GM19324 (cell line): ENCODE results near the gene POGK.
"Not testable (repeated sequence)": the region's sequence is repeated elsewhere in the genome, so short reads cannot be mapped to it uniquely, and the experiment has no call there.

ENCODE experiments used
- ATAC-seq: cut with Tn5 transposase; IDR thresholded peaks from one replicate; pipeline ENCODE4 v1.9.1; 2021; ENCODE audit warnings: mild to moderate bottlenecking, moderate library complexity; ENCODE audit not compliant: unreplicated experiment, low FRiP score

The POGK gene

DNA sequence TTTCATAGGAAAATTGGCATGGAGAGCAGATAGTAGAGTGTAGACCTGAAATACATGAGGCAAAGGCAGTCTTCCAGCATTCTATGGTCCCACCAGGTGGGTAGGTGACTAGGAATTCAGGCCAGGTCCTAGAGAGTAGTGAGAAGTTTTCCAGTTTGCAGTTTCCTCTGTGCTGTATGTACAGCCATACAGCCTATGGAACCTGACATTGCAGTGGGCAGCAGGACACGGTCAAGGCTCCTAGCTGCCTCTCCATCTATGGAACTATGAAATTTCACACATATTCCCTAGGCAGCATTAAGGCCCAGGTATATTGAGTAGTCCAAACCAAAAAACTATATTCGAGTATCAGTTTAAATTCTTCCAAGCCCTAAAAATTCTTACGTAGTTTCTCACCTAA is 16.3 kb downstream of the POGK start:
- ATAC-seq, result no peak

GRCh38 chr1:166857995-166858394 is 18.7 kb downstream of the POGK start:
- no peak for ATAC-seq

GRCh38 chr1:166858726-166859419 is 19.6 kb downstream of the POGK start:
- no peak for ATAC-seq

- ATAC-seq, result no peak
Measured at GRCh38 chr1:166859597-166859996, 20.3 kb downstream of the POGK start.

DNA sequence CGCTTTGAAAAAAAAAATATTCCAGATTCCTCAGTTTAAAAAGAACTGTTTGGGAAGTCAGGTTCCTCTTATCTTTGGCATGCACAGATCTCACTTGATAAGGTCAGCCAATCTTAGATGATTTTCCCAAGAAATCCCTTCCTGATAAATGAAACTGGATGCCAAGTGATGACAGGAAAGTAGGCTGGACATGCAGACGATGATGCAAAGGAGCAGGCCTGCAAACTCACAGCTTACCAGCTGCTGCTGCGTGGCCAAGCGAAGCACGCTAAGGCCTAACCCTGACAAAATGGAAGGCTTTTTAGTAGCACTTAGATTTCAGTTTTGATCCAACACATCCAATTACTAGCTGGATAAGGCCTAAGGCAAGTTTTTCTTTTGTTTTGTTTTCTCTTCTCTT is 26.7 kb downstream of the POGK start:
- ATAC-seq, result no peak

DNA sequence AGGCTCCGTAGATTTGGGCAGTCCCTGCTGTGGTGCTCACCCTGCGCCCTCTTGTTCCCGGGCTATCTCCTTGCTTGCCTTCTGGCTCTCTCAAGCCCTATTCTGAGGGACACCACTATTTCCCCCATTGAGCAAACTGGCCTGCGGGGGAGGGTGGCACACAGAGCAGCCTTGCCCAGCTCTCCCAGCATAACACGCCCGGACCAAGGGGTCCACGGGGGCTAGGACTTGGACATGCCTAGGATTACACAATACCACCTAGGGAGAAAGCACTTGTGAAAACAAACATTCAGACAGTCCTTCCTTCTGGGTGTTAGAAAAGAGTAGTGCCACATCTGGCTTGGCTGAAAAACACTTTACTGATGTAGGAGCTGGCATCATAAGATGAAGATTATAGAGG is 29.4 kb downstream of the POGK start:
- ATAC-seq, result no peak

DNA sequence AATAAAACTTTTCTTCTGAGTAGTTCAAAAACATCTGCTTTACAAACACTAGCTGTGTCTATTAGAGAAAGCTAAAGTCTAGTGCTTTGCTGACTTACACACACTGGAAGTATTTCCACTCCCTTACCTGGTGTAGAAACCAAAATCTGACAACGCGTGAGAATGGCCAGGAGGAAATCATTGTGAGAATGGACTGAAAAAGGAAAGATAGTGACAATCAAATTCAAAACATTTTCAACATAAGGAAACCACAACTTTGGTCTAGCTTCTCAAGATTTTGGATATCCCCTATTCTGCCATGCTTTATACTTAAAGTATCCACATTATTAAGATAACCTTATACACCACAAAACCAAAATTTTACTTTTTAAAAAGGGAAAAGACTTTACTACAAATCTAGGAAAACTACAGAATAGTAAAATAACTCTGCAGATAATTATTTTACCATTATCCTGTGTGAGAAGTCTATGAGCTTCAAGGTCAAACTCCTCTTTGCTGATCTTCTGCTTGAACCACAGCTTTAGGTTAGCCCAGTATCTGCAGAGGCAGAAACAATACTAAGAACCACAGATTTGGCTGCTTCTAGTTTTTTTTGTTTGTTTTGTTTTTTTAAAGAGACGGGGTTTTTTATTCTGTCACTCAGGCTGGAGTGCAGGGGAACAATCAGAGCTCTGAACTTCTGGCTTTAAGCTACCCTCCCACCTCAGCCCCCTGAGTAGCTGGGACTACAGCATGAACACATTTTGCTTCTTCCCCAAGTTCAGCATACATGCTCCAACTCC is 30.2 kb downstream of the POGK start:
- no peak for ATAC-seq

GRCh38 chr1:166870584-166870983 is 31.3 kb downstream of the POGK start:
- ATAC-seq, result no peak

DNA sequence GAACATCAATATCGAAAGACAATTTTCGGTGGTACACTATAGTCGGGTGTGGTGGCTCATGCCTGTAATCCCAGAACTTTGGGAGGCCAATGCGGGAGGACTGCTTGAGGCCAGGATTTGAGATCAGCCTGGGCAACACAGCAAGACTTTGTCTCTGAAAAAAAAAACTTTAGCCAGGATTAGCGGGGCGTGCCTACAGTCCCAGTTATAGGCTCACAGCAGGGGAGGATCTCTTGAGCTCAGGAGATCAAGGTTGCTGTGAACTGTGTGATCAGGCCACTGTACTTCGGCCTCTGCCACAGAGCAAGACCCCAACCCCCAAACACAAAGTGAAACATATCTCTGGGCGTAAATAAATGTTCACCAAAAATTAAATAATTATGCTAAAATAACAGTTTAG is 35.2 kb downstream of the POGK start:
- no peak for ATAC-seq

DNA sequence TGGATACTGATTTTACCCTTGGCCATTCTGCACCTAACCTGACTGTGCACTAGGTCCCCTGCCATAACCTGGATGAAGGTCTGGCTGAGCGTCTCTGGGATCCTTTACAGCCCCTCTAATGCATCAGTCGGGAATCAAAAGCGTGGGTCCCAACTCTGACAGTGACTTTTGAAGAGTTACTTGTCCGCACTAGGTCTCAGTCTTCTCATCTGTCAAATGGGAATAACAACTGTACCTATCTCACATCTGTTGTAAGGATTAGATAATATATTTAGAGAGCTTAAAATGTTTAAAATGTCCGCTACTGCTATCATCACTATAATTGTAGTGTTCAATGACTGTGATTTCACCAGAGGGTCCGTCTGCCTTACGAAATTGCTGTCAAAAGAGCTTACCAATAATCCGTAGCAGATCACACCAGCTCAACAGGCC is 36.0 kb downstream of the POGK start:
- no peak for ATAC-seq

DNA sequence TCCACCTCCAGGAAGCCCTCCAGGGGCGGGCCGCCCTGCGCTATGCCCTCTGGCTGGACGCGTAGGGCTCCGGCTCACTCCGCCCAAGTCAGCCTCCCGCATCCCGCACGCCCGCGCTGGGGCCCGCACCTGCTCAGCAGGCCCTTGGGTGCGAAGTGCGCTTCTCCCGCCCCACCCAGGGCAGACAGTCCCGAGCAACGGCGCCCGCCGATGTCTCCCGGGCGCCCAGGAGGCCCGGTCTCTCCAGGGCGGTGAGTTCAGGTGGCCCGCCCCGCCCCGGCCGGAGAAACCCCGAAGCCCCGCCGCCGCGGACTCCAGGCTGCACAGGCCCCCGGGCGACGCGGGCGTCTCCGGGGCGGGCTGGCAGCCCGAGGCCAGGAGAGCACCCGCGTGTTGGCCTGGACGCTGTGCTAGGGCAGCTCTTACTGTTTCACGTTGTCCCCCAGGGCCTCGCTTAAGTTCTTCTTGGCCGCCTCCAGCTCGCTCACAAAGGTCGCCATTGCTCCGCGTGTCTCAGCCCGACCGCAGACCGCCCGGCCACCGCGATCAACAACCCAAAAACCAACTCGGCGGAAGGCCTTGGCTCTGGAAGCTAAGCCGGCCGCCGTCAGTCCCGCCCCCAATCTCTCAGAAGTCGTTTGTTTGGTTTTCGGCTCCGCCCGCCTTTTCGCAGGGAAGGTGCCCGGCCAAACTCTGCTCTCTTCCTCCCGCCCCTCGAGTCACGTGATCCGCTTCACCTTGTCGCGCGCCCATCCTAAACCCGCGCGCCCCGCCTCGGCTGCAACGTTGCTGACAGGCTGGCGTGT is 36.7 kb downstream of the POGK start, which contains the start of gene TADA1:
TSS of gene TADA1 (minus strand) at position 531 of the 806 bp plus-strand sequence. CDS start at position 500, 31 bp downstream.
- ATAC-seq, result peak; percentile 95

DNA sequence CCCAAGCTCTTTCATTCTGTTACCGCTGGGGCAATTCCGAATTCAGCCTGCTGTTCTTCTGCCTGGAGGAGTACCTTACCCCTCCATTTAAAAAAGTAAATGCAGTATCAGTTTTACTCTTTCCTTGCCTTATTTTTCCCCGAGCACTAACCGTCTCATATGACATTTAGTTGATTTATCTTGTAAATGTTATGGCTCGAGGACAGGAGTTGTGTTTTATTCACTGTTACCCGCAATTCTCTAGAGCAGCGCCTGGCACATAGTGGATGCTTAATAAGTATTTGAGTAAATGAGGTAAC is 37.2 kb downstream of the POGK start:
- no peak for ATAC-seq

DNA sequence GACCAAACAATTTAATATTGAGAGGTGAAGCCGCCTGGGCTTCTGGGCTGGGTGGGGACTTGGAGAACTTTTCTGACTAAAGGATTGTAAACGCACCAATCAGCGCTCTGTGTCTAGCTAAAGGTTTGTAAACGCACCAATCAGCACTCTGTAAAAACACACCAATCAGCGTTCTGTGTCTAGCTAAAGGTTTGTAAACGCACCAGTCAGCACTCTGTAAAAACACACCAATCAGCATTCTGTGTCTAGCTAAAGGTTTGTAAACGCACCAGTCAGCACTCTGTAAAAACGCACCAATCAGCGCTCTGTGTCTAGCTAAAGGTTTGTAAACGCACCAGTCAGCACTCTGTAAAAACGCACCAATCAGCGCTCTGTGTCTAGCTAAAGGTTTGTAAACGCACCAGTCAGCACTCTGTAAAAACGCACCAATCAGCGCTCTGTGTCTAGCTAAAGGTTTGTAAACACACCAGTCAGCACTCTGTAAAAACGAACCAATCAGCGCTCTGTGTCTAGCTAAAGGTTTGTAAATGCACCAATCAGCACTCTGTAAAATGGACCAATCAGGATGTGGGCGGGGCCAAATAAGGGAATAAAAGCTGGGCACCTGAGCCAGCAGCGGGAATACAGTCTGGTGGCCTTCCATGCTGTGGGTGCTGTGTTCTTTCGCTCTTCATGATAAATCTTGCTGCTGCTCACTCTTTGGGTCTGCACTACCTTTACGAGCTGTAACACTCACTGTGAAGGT is 39.1 kb downstream of the POGK start:
- not testable (repeated sequence) for ATAC-seq

DNA sequence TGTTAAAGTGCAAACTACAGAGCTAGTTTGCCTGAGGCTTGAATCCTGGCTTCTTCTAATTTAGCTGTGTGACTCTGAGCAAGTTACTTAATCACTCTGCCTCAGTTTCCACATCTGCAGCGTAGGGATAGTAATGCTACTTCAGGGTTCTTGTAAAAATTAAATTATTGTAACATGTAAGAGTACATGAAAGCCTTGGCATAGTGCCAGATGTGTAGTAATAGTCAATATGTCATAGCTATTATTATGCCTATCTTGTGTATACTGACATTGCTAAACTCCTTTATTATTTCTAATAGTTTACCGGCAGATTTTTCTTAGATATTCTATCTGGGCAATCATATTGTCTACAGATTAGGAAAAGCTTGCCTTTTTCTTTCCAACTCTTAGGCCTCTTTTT is 43.6 kb downstream of the POGK start:
- no peak for ATAC-seq

DNA sequence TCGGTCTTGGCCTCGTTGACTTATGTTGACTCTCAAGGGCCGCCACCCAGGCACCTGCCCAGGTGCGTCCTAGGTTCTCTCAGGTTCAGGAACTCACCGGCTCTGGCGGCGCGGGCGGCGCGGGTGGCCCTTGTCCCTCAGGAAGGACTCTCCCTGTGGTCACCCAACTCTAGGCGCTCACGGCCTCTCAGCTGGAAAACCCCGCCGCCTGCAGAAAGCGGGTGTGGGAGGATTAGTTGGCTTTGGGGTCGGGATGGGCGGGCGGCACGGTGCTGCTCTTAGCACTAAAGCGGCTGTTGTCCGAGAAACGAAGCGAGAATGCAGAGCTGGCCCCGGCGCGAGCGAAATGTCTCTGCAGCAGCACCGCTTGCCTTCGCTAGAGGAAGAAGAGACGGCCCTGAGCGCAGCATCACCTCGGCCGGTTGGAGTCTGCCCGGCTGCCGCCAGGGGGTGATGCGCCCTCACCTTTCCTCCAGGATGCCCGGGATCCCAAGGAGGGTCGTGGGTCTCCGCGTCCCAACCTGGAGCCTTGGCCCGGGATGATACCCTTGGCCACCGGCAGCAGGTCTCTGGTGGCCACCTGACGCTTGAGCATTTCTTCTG is 44.9 kb downstream of the POGK start:
- no peak for ATAC-seq

- no peak for ATAC-seq
Measured at GRCh38 chr1:166884971-166885370, 45.7 kb downstream of the POGK start.

- no peak for ATAC-seq
Measured at GRCh38 chr1:166888373-166889111, 49.3 kb downstream of the POGK start.

- ATAC-seq, result no peak
Measured at GRCh38 chr1:166889776-166890175, 50.5 kb downstream of the POGK start.

DNA sequence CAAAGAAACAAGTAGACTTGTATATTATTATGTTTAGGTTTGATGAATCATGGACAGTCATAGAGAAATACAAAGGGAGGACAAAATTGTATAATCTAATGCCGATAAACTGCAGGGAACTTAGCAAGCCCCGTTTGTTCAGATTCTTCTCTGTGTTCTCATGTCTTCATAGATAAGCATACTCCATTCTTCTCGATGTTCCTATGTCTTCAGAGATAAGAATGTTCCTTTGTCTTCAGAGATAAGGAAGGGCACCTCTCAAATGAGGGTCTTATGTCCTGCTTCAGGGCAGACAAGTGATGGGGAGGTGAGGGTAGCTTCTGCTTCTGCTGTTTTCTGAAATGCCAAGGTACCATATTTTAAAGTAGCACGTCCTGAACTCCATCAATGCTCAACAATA is 56.5 kb downstream of the POGK start:
- ATAC-seq, result no peak

- no peak for ATAC-seq
Measured at GRCh38 chr1:166899769-166900168, 60.5 kb downstream of the POGK start.
